Tibial artery (tissue), 4 donors: ENCODE data around the gene CHCHD5.
"Not testable (repeated sequence)": the region's sequence is repeated elsewhere in the genome, so short reads cannot be mapped to it uniquely, and the experiment has no call there.

Experiments used
- DNase-seq, 2 donors: peaks; one replicate each; pipeline ENCODE4 v3.0.0-alpha.2; 2019
- H3K27ac ChIP-seq, 2 donors: fragments of 200-600 bp; sonication (generic) in 1 of 2; 1 replicate in 1 of 2; 2 replicates in 1 of 2; pipeline ENCODE4 v1.5.1; 2018 to 2019; ENCODE audit warnings: mild to moderate bottlenecking in 1 of 2
- H3K27me3 ChIP-seq, 2 donors: fragments of 200-600 bp; sonication (generic) in 1 of 2; one replicate each; pipeline versions ENCODE4 v1.5.1 to v1.6.0; 2016 to 2019
- H3K36me3 ChIP-seq, 3 donors: fragments of 200-600 bp; sonication (generic) in 2 of 3; one replicate each; pipeline ENCODE4 v1.5.1; 2016 to 2019; ENCODE audit warnings: mild to moderate bottlenecking in 2 of 3
- H3K4me1 ChIP-seq, 4 donors: fragments of 200-600 bp; sonication (generic) in 2 of 4; 1 replicate in 3 of 4; 2 replicates in 1 of 4; pipeline ENCODE4 v1.5.1; 2016 to 2019
- H3K4me3 ChIP-seq, 2 donors: fragments of 200-600 bp; sonication (generic) in 1 of 2; 1 replicate in 1 of 2; 2 replicates in 1 of 2; pipeline ENCODE4 v1.5.1; 2018 to 2019; ENCODE audit warnings: mild to moderate bottlenecking in 2 of 2
- H3K9me3 ChIP-seq, 3 donors: fragments of 200-600 bp; sonication (generic) in 1 of 3; one replicate each; pipeline ENCODE4 v1.5.1; 2016 to 2019
- CTCF ChIP-seq, 2 experiments: fragments of 200-600 bp in 1 of 2; fragments of 450-650 bp in 1 of 2; IDR thresholded peaks; one replicate each; pipeline ENCODE4 v1.5.1; 2017 to 2019; ENCODE audit warnings: antibody characterized with exemption in 2 of 2, mild to moderate bottlenecking in 1 of 2, moderate library complexity in 1 of 2
- intact Hi-C: fragments of 100-400 bp; cut with DNase I; formaldehyde crosslinking; loops from one replicate; pipeline ENCODE4 v1.15.0; 2023; ENCODE audit warnings: low total_unique reads

The CHCHD5 gene

GRCh38 chr2:112584134-112584890 lies at the start of gene CHCHD5:
CHCHD5 (plus strand) TSS chr2:112584609; CDS start chr2:112584648, 39 bp downstream.
- intact Hi-C loops, result loop anchor here (5.0 to 10.0 kb wide), 2 partner anchors 60 to 102 kb away; partner anchors contain the start of genes SLC20A1 and TTL
- Histone ChIP-seq H3K4me3 (peak within 1 kb of the TSS; percentile 63 to 76), H3K27ac (peak within 1 kb of the TSS; percentile 92 to 94)

GRCh38 chr2:112534826-112535225 lies 49.6 kb upstream of the CHCHD5 start:
- Histone ChIP-seq H3K27me3 (no peaks in the 10 kb centered on the region), H3K4me1 (no peaks in the 10 kb centered on the region), H3K4me3 (no peak overlapping the region), H3K27ac (no peak overlapping the region), H3K36me3 (peaks cover 15 to 21% (median 17%) of the 10 kb centered on the region in 3 donors), H3K9me3 (no peaks in the 10 kb centered on the region)
- TF ChIP-seq CTCF (IDR thresholded peaks at IDR 0.05), result no peak
- intact Hi-C loops, result no loop called here
- DNase-seq, result no peak

More at GRCh38 chr2:112584134-112584890, at the start of gene CHCHD5:
- Histone ChIP-seq H3K36me3 (peaks cover 6 to 26% (median 6%) of the 10 kb centered on the region in 3 donors), H3K27me3 (no peaks in the 10 kb centered on the region), H3K9me3 (no peaks in the 10 kb centered on the region), H3K4me1 (peaks cover 0 to 19% (median 13%) of the 10 kb centered on the region in 4 donors)
- peak; percentile 98 for DNase-seq
- TF ChIP-seq CTCF (IDR thresholded peaks at IDR 0.05), result peak; percentile 5 to 17

GRCh38 chr2:112536665-112537064 lies 47.7 kb upstream of the CHCHD5 start:
- H3K36me3 ChIP-seq, intact Hi-C loops, H3K4me3 ChIP-seq, H3K4me1 ChIP-seq, H3K27ac ChIP-seq, H3K27me3 ChIP-seq, DNase-seq, H3K9me3 ChIP-seq: not testable (repeated sequence)

GRCh38 chr2:112539306-112539705 lies 45.1 kb upstream of the CHCHD5 start:
- no peak overlapping the region for H3K4me3 ChIP-seq
- peaks cover 0 to 17% (median 11%) of the 10 kb centered on the region in 4 donors for H3K4me1 ChIP-seq
- DNase-seq, result no peak
- H3K36me3 ChIP-seq, result no peaks in the 10 kb centered on the region
- no peak for TF ChIP-seq CTCF (IDR thresholded peaks at IDR 0.05)
- no peaks in the 10 kb centered on the region for H3K9me3 ChIP-seq
- intact Hi-C loops, result no loop called here
- H3K27me3 ChIP-seq, result no peaks in the 10 kb centered on the region
- no peak overlapping the region for H3K27ac ChIP-seq

- H3K27ac ChIP-seq, result peak overlapping the region; percentile 81 to 88
- intact Hi-C loops, result no loop called here
These were observed 43.5 kb upstream of the CHCHD5 start for GRCh38 chr2:112540906-112541305.

More at GRCh38 chr2:112540906-112541305, 43.5 kb upstream of the CHCHD5 start:
- H3K27me3 ChIP-seq, result no peaks in the 10 kb centered on the region
- peaks cover 0 to 17% (median 11%) of the 10 kb centered on the region in 4 donors for H3K4me1 ChIP-seq
- H3K9me3 ChIP-seq, result no peaks in the 10 kb centered on the region
- TF ChIP-seq CTCF (IDR thresholded peaks at IDR 0.05), result no peak
- H3K4me3 ChIP-seq, result peak overlapping the region in 1 of 2 donors; percentile 81
- peaks cover 0 to 3% (median under 1%) of the 10 kb centered on the region in 3 donors for H3K36me3 ChIP-seq
- no peak for DNase-seq
